GM13976 (cell line): ENCODE data around the gene BTN2A1.
"Not testable (repeated sequence)": the region's sequence is repeated elsewhere in the genome, so short reads cannot be mapped to it uniquely, and the experiment has no call there.

ENCODE experiments used
- DNase-seq: peaks from one replicate; pipeline ENCODE4 v3.0.0; 2012; ENCODE audit warnings: low spot score
- in situ Hi-C: fragments of 300-500 bp; cut with MboI; formaldehyde crosslinking; loops from one replicate; pipeline ENCODE4 v1.12.0; 2022; ENCODE audit warnings: low sequenced_read_pairs, mixed read lengths, inconsistent platforms; ENCODE audit not compliant: unreplicated experiment
- TF ChIP-seq, protein P1 (sequence below): IDR thresholded peaks from 2 replicates; pipeline ENCODE4 v1.5.1; 2012; ENCODE audit warnings: borderline replicate concordance, mild to moderate bottlenecking; ENCODE audit not compliant: insufficient read depth; ENCODE audit errors: extremely low read depth, missing control alignments, control extremely low read depth

Gene BTN2A1

DNA sequence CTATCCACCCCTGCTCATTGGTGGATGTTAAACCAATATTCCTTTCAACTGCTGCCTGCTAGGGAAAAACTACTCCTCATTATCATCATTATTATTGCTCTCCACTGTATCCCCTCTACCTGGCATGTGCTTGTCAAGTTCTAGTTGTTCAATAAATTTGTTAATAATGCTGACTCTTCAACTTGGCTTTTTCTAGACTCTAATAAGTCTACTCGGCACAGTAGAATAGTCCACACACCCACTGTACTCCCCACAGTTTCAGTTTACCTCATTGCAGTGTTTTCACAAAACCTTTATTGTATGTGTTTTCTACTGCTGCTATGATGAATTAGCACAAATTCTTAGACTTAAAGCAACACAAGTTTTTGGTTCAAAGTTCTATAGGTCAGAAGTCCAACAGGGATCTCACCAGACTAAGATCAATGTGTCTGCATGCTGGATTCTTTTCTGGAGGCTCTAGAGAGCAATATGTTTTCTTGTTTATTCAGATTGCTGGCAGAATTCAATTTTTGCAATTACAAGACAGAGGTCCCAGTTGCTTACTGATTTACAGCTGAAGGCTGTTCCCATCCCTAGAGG is 42.6 kb upstream of the BTN2A1 start:
- no peak for DNase-seq
- in situ Hi-C loops, result no loop called here
- TF ChIP-seq, protein P1, sequence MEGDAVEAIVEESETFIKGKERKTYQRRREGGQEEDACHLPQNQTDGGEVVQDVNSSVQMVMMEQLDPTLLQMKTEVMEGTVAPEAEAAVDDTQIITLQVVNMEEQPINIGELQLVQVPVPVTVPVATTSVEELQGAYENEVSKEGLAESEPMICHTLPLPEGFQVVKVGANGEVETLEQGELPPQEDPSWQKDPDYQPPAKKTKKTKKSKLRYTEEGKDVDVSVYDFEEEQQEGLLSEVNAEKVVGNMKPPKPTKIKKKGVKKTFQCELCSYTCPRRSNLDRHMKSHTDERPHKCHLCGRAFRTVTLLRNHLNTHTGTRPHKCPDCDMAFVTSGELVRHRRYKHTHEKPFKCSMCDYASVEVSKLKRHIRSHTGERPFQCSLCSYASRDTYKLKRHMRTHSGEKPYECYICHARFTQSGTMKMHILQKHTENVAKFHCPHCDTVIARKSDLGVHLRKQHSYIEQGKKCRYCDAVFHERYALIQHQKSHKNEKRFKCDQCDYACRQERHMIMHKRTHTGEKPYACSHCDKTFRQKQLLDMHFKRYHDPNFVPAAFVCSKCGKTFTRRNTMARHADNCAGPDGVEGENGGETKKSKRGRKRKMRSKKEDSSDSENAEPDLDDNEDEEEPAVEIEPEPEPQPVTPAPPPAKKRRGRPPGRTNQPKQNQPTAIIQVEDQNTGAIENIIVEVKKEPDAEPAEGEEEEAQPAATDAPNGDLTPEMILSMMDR, result no peak

GRCh38 chr6:26415791-26416190 is 42.0 kb upstream of the BTN2A1 start:
- in situ Hi-C loops, result no loop called here
- TF ChIP-seq, protein P1, result no peak
- no peak for DNase-seq

- DNase-seq, result no peak
- TF ChIP-seq, protein P1, result no peak
- in situ Hi-C loops, result no loop called here
Observed at GRCh38 chr6:26416288-26416687, 41.5 kb upstream of the BTN2A1 start.

DNA sequence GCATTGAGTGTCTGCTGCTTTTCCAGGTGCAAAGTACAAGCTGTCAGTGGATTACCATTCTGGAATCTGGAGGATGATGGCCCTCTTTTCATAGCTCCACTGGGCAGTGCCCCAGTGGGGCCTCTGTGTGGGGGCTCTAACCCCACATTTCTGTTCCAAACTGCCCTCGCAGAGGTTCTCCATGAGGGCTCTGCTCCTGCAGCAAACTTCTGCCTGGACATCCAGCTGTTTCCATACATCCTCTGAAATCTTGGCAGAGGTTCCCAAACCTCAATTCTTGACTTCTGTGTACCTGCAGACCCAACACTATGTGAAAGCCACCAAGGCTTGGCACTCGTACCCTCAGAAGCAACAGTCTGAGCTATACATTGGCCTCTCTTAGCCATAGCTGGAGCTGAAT is 39.7 kb upstream of the BTN2A1 start:
- in situ Hi-C loops, DNase-seq: not testable (repeated sequence)

DNA sequence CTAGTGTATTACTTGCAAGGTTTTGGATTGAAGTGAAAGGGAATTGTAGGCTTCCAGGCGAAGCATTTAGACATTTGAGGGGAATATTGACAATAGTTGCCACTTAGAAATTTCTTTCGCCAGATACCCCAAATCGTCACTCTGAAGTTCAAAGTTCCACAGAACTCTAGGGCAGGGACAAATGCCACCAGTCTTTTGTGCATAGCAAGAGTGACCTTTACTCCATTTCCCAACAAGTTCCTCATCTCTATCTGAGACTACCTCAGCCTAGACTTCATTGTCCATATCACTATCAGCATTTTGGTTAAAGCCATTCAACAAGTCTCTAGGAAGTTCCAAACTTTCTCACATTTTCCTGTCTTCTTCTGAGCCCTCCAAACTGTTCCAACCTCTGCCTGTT is 39.0 kb upstream of the BTN2A1 start:
- in situ Hi-C loops, DNase-seq: not testable (repeated sequence)

GRCh38 chr6:26420688-26421171 is 37.0 kb upstream of the BTN2A1 start:
- in situ Hi-C loops, result no loop called here
- TF ChIP-seq, protein P1, result peak; percentile 52

GRCh38 chr6:26421259-26422144 is 36.3 kb upstream of the BTN2A1 start:
- in situ Hi-C loops, result no loop called here
- peak; percentile 80 for DNase-seq
- TF ChIP-seq, protein P1, result no peak

More at GRCh38 chr6:26420688-26421171, 37.0 kb upstream of the BTN2A1 start:
- peak; percentile 39 for DNase-seq

DNA sequence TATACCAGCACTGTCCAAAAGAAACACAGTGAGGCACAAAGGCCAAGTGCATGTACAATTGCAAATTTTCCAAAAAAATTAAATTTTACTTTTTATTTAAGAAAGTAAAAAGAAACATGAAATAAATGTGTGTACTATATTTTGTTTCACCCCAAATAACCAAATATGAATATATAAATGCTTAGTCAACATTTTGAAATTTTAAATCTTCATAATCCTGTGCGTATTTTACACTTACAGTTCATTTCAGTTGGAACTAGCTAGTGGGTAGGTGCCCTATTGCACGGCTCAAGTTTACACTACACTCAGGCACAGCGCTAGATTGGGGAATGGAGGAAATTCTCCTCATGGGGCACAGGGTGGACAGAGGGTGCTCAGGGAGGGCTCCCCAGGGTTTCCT is 35.4 kb upstream of the BTN2A1 start:
- no peak for DNase-seq
- TF ChIP-seq, protein P1, result no peak
- in situ Hi-C loops, result no loop called here
